ENCODE results near the gene GOLGB1.
"Not testable (repeated sequence)": the region's sequence is repeated elsewhere in the genome, so short reads cannot be mapped to it uniquely, and the experiment has no call there.

The GOLGB1 gene

DNA sequence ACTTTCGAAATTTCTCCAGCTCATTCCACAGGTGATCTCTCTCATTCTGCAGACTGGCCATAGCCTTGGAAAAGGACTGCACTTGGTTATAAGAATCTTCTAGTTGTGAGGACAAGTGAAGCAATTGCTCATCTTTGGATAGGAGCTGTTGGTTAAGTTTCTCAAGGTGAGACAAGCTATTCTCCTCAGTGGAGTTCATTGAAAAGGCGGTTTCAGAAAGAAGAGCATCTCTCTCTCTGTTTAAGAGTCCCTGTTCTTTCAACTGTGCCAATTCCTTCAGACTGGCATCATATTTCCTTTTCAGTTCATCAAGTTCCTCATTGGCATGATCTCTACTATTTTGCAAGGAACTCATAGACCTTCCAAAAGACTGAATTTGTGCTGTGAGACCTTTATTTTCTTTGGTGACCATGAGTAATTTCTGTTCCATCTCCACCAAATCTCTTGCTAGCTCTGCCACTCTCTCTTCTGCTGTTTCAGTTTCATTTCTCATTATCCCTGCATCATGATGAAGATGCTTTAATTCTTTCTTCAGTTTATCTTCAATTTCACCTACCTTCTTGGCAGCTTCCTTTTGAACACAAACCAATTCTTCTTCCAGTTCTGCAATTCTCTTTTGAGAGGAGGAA, 58.6 kb downstream of the GOLGB1 start:
- no peak for DNase-seq (ENCODE audit: low spot score)

GRCh38 chr3:121688747-121689146, 60.8 kb downstream of the GOLGB1 start:
- not testable (repeated sequence) for DNase-seq (ENCODE audit: low spot score)

DNA sequence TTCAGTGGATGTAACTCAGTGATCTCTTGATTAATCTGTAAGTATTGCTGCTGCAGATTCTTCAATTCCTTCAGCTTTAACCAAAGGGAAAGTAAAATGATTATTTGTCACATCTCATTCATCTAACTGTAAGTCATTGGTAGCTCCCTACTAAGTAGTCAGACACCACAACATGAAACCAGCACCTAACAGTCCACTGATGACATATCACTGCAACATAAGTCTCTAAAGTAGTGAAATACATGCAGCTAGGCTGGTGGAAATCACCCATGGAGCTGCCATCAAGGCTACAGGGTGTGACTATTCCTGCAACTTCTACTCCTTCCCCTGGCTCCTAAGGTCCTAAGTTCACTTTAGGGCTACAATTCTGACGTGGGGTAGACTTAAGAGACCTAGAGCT, 67.7 kb downstream of the GOLGB1 start:
- DNase-seq (ENCODE audit: low spot score) = no peak

DNA sequence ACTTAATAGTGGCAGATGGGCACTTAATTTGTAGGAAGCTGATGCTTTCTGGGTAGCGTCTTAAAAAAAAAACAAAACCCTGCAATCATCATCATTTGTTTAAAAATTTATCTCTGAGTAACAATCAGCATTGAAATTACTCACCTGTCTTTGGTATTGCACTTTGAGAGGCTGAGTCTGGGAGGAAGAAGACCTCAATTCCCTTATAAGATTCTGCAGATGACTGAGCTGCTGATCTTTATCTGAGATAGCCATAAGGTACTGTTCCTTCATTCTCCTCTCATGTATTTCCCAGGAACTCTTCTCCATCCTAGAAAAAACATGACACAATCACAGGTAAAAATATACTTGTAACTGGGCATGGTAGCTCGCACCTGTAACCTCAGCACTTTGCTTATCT, 72.4 kb downstream of the GOLGB1 start:
- no peak for DNase-seq (ENCODE audit: low spot score)

DNA sequence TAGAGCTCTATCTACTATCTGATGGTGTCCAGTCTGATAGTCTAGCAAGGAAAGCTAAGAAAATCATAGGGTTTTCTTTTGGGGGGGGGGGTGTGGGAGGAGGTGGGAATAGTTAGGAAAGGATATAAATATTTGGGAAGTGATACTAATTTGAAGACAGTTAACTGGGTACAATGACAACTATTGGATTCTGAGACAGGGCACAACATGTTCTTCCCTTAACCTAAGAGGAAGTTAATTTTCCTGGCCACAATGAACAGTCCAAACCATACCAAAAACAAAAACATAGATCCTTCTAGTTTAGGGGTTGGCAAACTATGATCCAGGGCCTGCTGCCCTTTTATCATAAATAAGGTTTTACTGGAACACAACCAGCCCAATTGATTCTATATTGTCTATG, 78.9 kb downstream of the GOLGB1 start:
- no peak for DNase-seq (ENCODE audit: low spot score)

- no peak for DNase-seq (ENCODE audit: low spot score)
These were observed 82.2 kb downstream of the GOLGB1 start for GRCh38 chr3:121667333-121667732.

- DNase-seq (ENCODE audit: low spot score) = no peak
These were observed 84.1 kb downstream of the GOLGB1 start for GRCh38 chr3:121665488-121665887.

- no peak for DNase-seq (ENCODE audit: low spot score)
These were observed 86.2 kb downstream of the GOLGB1 start for GRCh38 chr3:121663171-121663847.

DNA sequence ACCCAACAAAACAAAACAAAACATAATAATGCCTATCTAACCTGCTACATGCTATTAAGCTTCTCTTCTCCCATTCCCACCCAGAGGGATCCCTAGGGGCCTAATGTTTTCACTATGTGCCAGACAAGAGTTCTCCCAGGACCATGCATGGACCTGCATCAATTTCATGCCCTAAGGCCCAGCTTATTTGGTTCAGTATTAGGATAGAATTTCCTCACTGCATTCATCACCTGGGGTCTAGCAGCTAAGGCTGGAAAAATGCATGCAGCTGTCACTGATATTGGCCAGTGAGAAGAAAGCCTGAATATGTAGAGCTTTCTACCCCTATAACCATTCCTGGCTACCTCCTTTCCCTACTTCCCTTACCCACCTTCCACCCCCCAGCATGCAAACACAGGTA, 86.8 kb downstream of the GOLGB1 start:
- DNase-seq (ENCODE audit: low spot score) = no peak

GRCh38 chr3:121661376-121661775, 88.2 kb downstream of the GOLGB1 start:
- no peak for DNase-seq (ENCODE audit: low spot score)

- DNase-seq (ENCODE audit: low spot score) = no peak
These were observed 89.0 kb downstream of the GOLGB1 start, which contains the start of gene HCLS1 for GRCh38 chr3:121660356-121661171. HCLS1 (minus strand) TSS chr3:121660903; CDS start chr3:121658347, 2,556 bp downstream.

DNA sequence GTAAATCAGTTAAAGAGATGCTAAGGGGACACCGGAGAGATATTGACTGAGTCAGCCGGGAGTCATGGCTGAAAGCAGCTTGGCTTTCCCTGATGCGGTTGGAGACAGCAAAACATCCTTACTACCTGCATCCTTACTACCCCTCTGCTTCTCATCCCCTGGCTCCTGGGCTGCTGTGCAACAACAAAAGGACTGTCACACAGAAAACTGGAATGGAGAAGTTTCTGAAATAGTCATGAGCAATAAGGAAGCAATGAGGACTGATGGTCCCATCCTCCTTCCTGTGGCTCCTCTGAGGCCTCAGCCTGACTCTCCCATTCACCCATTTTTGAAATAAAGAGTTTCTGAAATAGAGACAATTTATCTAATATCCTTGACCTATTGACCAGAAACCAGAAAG, 90.0 kb downstream of the GOLGB1 start:
- DNase-seq (ENCODE audit: low spot score) = no peak

GRCh38 chr3:121658716-121659435, 90.7 kb downstream of the GOLGB1 start:
- DNase-seq (ENCODE audit: low spot score) = no peak

GRCh38 chr3:121654493-121655385, 94.8 kb downstream of the GOLGB1 start:
- DNase-seq (ENCODE audit: low spot score) = no peak

GRCh38 chr3:121651684-121652083, 97.9 kb downstream of the GOLGB1 start:
- no peak for DNase-seq (ENCODE audit: low spot score)

GRCh38 chr3:121649645-121650044, 99.9 kb downstream of the GOLGB1 start:
- DNase-seq (ENCODE audit: low spot score) = no peak

- no peak for DNase-seq (ENCODE audit: low spot score)
These were observed 101.2 kb downstream of the GOLGB1 start for GRCh38 chr3:121648219-121648958.

DNA sequence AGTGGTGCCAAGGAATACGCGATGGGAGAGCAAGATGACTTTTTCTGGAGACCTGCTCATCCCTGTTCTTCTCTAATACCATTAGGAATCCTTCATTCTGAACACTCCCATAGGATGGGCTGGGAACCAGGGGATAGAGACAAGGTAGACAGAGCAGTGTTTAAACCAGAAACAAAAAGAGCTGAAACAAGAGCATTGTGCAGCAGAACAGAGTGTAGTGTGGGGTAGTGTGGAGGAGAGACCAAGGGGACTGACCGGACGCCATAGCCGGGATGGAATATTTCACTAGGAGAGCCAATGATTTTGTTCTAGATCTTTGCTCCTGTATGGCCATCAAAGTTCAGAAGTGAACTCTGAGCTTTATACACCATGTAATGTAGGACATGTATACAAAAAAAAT, 104.5 kb downstream of the GOLGB1 start:
- DNase-seq (ENCODE audit: low spot score) = no peak

DNA sequence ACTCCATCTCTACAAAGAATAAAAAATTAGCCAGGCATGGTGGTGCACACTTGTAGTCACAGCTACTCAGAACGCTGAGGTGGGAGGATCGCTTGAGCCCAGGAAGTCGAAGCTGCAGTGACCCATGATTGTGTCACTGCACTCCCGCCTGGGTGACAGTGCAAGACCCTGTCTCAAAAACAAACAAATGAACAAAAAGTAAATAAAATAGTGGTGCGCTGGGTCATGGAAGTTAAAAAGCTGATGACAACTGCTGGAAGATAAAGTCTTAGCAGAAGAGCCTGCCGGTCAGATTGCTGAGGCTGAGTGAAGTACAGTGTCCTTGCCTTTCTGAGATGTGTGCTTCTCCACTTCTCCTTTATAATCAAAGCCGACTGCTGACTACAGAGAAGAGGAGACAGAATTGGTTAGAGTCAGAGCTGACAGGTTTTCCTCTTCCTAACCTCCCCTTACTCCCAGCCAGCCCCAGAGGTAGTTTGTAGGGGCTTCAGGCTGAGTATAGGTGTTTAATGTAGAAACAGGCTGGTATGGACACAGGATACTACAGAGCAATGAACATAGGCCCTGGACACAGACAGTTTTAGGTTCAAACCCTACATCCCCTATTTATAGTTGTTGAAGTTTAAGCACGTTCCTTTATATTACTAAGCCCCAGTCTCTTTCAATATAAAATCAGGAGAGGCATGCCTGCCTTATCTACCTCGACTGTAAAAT, 106.8 kb downstream of the GOLGB1 start:
- no peak for DNase-seq (ENCODE audit: low spot score)

DNA sequence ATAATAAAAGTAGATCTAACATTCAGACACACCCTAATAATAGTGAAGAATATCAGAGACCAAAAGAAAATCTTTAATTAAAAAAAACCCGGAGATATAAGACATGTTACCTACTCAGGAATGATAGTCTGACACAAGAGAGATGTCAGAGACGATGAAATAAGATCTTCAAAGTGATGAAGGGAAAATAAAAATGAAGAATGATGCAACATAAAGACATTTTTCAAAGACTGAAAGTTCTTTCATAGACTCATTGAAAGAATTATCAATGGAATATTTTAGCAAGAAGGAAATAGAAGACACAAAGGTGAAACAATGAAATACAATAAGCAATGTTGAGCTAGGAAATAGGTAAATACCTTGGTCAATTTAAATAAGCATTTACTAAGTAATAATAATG, 108.4 kb downstream of the GOLGB1 start:
- no peak for DNase-seq (ENCODE audit: low spot score)

Measured in iPS-NIHi11 (cell line).